Body of pancreas (tissue), 4 donors: ENCODE measurements around the gene ECE2. TPM values are rescaled to one million over a fixed set of nuclear protein-coding genes. Genes with fewer than 3 reads are reported as not detected.
"Not testable (repeated sequence)": the region's sequence is repeated elsewhere in the genome, so short reads cannot be mapped to it uniquely, and the experiment has no call there.

Experiments
- ATAC-seq: fragments of 150-250 bp; one replicate; pipeline ENCODE4 v1.9.1; 2016
- DNase-seq, 4 donors: peaks; one replicate each; pipeline ENCODE4 v3.0.0-alpha.2; 2019
- H3K27ac ChIP-seq, 4 donors: fragments of 200-600 bp; sonication (generic); 1 replicate in 3 of 4; 2 replicates in 1 of 4; pipeline versions ENCODE4 v1.5.1 to v1.6.1; 2016 to 2019; ENCODE audit warnings: mild to moderate bottlenecking in 1 of 4, mixed read lengths in 1 of 4, moderate library complexity in 1 of 4
- H3K27me3 ChIP-seq, 2 donors: fragments of 200-600 bp; sonication (generic); one replicate each; pipeline ENCODE4 v1.6.0; 2016; ENCODE audit warnings: mild to moderate bottlenecking in 1 of 2
- H3K36me3 ChIP-seq, 2 donors: fragments of 200-600 bp; sonication (generic); replicated peaks in 1 of 2; 2 replicates each; pipeline ENCODE4 v1.5.1; 2016; ENCODE audit warnings: low read depth in 2 of 2; ENCODE audit not compliant: insufficient read depth in 1 of 2
- H3K4me1 ChIP-seq: fragments of 200-600 bp; sonication (generic); one replicate; pipeline ENCODE4 v1.6.0; 2016
- H3K4me3 ChIP-seq, 2 donors: fragments of 200-600 bp; sonication (generic); 1 replicate in 1 of 2; 2 replicates in 1 of 2; pipeline ENCODE4 v1.5.1; 2016 to 2019
- H3K9me3 ChIP-seq, 3 donors: fragments of 200-600 bp; sonication (generic); 1 replicate in 2 of 3; 2 replicates in 1 of 3; pipeline ENCODE4 v1.5.1; 2016
- CTCF ChIP-seq, 7 experiments: fragments of 450-650 bp in 4 of 7; fragments of 200-600 bp in 3 of 7; sonication (generic) in 3 of 7; IDR thresholded peaks; one replicate each; pipeline ENCODE4 v1.5.1; 2016 to 2019; ENCODE audit warnings: antibody characterized with exemption in 7 of 7
- POLR2A ChIP-seq, 3 donors: fragments of 450-650 bp; IDR thresholded peaks; one replicate each; pipeline ENCODE4 v1.6.1; 2016; ENCODE audit warnings: antibody characterized with exemption in 3 of 3, mild to moderate bottlenecking in 2 of 3
- WGBS, 2 donors: methylation state at CpG; one replicate each; pipeline ENCODE4 v1.1.5; 2017; 5-methylcytosine and 5-hydroxymethylcytosine counted together
- intact Hi-C: fragments of 100-400 bp; cut with DNase I; formaldehyde crosslinking; loops from one replicate; pipeline ENCODE4 v1.15.1; 2023
- microRNA counts, 2 donors: library from miRNA; unstranded; fragments of <30 nt; microRNA quantifications; one replicate each; lab custom pipeline; 2017
- microRNA-seq, 2 donors: library from miRNA; unstranded; fragments of <30 nt; microRNA quantifications; one replicate each; pipeline ENCODE4, GENCODE V29; 2016; ENCODE audit warnings: borderline number of aligned reads in 2 of 2, borderline replicate concordance in 2 of 2
- small RNA-seq: library from RNA; depleted of rRNA; stranded (forward); fragments of <200 nt; gene quantifications from one replicate; pipeline ENCODE3, GENCODE V24; 2016
- total RNA-seq, 2 donors: library from RNA; depleted of rRNA; stranded (reverse); fragments of >200 nt; gene quantifications; one replicate each; pipeline ENCODE4 v1.1.0, GENCODE V29; 2016

Gene ECE2
- total RNA-seq, 2 donors from 2014 or later = 11.7 to 18.8 TPM

GRCh38 chr3:184337981-184338380 lies 62.2 kb downstream of the ECE2 start:
- intact Hi-C loops = no loop called here
- WGBS, 2 donors = 62 to 65% methylated on average over 7 of the region's 7 CpGs
- ATAC-seq (no peak), DNase-seq (no peak)
- TF ChIP-seq POLR2A (IDR thresholded peaks at IDR 0.05) = no peak
- no peak for TF ChIP-seq CTCF (IDR thresholded peaks at IDR 0.05)
- Histone ChIP-seq H3K36me3 (peaks cover 0 to 16% of the 10 kb centered on the region in 2 donors), H3K4me1 (peaks cover 32% of the 10 kb centered on the region), H3K27me3 (no peaks in the 10 kb centered on the region), H3K27ac (peak overlapping the region in 2 of 4 donors; percentile 39 to 96), H3K4me3 (no peak overlapping the region), H3K9me3 (no peaks in the 10 kb centered on the region)

GRCh38 chr3:184338511-184338945 lies 62.7 kb downstream of the ECE2 start:
- Histone ChIP-seq H3K36me3 (peaks cover 0 to 11% of the 10 kb centered on the region in 2 donors), H3K4me1 (peaks cover 32% of the 10 kb centered on the region)

GRCh38 chr3:184339001-184339400 lies 63.2 kb downstream of the ECE2 start:
- Histone ChIP-seq H3K27ac (peak overlapping the region in 1 of 4 donors; percentile 96), H3K36me3 (peaks cover 0 to 6% of the 10 kb centered on the region in 2 donors), H3K4me3 (no peak overlapping the region), H3K4me1 (peaks cover 32% of the 10 kb centered on the region), H3K27me3 (no peaks in the 10 kb centered on the region), H3K9me3 (no peaks in the 10 kb centered on the region)
- WGBS, 2 donors = 72 to 79% methylated on average over 8 of the region's 8 CpGs
- ATAC-seq (no peak), DNase-seq (no peak)
- intact Hi-C loops = no loop called here
- TF ChIP-seq POLR2A (IDR thresholded peaks at IDR 0.05) (no peak), CTCF (IDR thresholded peaks at IDR 0.05) (no peak)

More at GRCh38 chr3:184338511-184338945, 62.7 kb downstream of the ECE2 start:
- peak; percentile 50 to 66 (median 63) for DNase-seq
- WGBS, 2 donors = 66 to 92% methylated on average over 11 to 36 of the region's 37 CpGs
- TF ChIP-seq CTCF (IDR thresholded peaks at IDR 0.05) = no peak
- TF ChIP-seq POLR2A (IDR thresholded peaks at IDR 0.05) = no peak
- intact Hi-C loops = no loop called here
- no peak for ATAC-seq
- Histone ChIP-seq H3K9me3 (no peaks in the 10 kb centered on the region), H3K4me3 (no peak overlapping the region), H3K27me3 (no peaks in the 10 kb centered on the region), H3K27ac (peak overlapping the region in 2 of 4 donors; percentile 39 to 96)

GRCh38 chr3:184339451-184340135 lies 63.8 kb downstream of the ECE2 start:
- 93 to 94% methylated on average over 19 of the region's 19 CpGs for WGBS, 2 donors
- H3K36me3 ChIP-seq, ATAC-seq, H3K27ac ChIP-seq, H3K27me3 ChIP-seq, H3K9me3 ChIP-seq, H3K4me3 ChIP-seq, DNase-seq, intact Hi-C loops: not testable (repeated sequence)
- peaks cover 32% of the 10 kb centered on the region for H3K4me1 ChIP-seq

DNA sequence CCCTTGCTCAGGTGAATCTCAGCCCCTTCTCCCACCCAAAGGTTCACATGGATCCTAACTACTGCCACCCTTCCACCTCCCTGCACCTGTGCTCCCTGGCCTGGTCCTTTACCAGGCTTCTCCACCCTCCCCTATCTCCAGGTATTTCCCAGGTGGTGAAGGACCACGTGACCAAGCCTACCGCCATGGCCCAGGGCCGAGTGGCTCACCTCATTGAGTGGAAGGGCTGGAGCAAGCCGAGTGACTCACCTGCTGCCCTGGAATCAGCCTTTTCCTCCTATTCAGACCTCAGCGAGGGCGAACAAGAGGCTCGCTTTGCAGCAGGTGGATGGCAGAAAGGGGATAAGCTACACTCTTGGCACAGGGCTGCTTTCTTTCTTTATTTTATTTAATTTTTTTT lies 66.1 kb downstream of the ECE2 start:
- WGBS, 2 donors = 50 to 57% methylated on average over 6 to 7 of the region's 7 CpGs
- no peaks in the 10 kb centered on the region for H3K9me3 ChIP-seq
- peak overlapping the region in 3 of 4 donors; percentile 22 to 33 (median 23) for H3K27ac ChIP-seq
- ATAC-seq (peak; percentile 81), DNase-seq (peak; percentile 80 to 95 (median 91))
- TF ChIP-seq CTCF (IDR thresholded peaks at IDR 0.05) (no peak), POLR2A (IDR thresholded peaks at IDR 0.05) (no peak)
- no peaks in the 10 kb centered on the region for H3K36me3 ChIP-seq
- intact Hi-C loops = no loop called here
- H3K4me1 ChIP-seq = peaks cover 29% of the 10 kb centered on the region
- H3K27me3 ChIP-seq = no peaks in the 10 kb centered on the region
- H3K4me3 ChIP-seq = no peak overlapping the region

MicroRNAs encoded within 50 kb of the gene (microRNA counts, 767-probe panel; counts per million panel counts)
- microRNA hsa-miR-1224-3p (lab: Ali Mortazavi, UCI) = 0 to 736 counts per million in 2 donors
- 0 to 736 counts per million in 2 donors for microRNA hsa-miR-1224-5p (lab: Ali Mortazavi, UCI)

Small RNA genes within 50 kb of the gene (microRNA-seq; reads per million reads assigned to microRNA genes)
- gene MIR1224 = 17.7 to 35.9 reads per million in 2 donors

Small RNA genes within 50 kb of the gene (small RNA-seq; reads per million reads assigned to genes)
- 6.9 reads per million, percentile 90 among the genes with 10 or more reads in this experiment for gene MIR1224
- gene SNORD66 = 2,456 reads per million, percentile 99 among the genes with 10 or more reads in this experiment

Other genes starting within 250 kb of the ECE2 start
- not detected for gene HTR3D, start 244.3 kb upstream of the ECE2 start, total RNA-seq
- not detected for gene HTR3C, start 223.0 kb upstream of the ECE2 start, total RNA-seq
- gene HTR3E, start 179.0 kb upstream of the ECE2 start, total RNA-seq = not detected
- 10 to 100 TPM in 1 of 2 donors, 1 to 10 TPM in 1; 9.9 to 21.8 TPM for gene EIF2B5, start 140.7 kb upstream of the ECE2 start, total RNA-seq
- 10 to 100 TPM; 40.0 to 53.4 TPM for gene DVL3, start 120.6 kb upstream of the ECE2 start, total RNA-seq
- 10 to 100 TPM; 53.4 to 70.9 TPM for gene AP2M1, start 101.2 kb upstream of the ECE2 start, total RNA-seq
- gene ABCF3, start 89.8 kb upstream of the ECE2 start, total RNA-seq = 10 to 100 TPM; 41.8 to 46.1 TPM
- 10 to 100 TPM in 1 of 2 donors, 1 to 10 TPM in 1; 6.0 to 15.8 TPM for gene VWA5B2, start 46.4 kb upstream of the ECE2 start, total RNA-seq
- gene ALG3, start 27.1 kb upstream of the ECE2 start, total RNA-seq = 10 to 100 TPM; 32.4 to 67.6 TPM
- 1 to 10 TPM; 3.0 to 3.4 TPM for gene EEF1AKMT4, start 26.4 kb upstream of the ECE2 start, total RNA-seq
- gene CAMK2N2, start 14.5 kb upstream of the ECE2 start, total RNA-seq = 1 to 10 TPM; 1.6 to 1.8 TPM
- 10 to 100 TPM; 75.0 to 83.7 TPM for gene PSMD2, start 23.2 kb downstream of the ECE2 start, total RNA-seq
- 100 to 1,000 TPM; 146 to 213 TPM for gene EIF4G1, start 38.6 kb downstream of the ECE2 start, total RNA-seq
- 10 to 100 TPM; 11.5 to 13.5 TPM for gene FAM131A, start 61.6 kb downstream of the ECE2 start, total RNA-seq
- gene CLCN2, start 85.6 kb downstream of the ECE2 start, total RNA-seq = 10 to 100 TPM in 1 of 2 donors, 1 to 10 TPM in 1; 7.5 to 12.2 TPM
- gene POLR2H, start 85.7 kb downstream of the ECE2 start, total RNA-seq = 100 to 1,000 TPM in 1 of 2 donors, 10 to 100 TPM in 1; 32.4 to 137 TPM
- not detected for gene THPO, start 102.2 kb downstream of the ECE2 start, total RNA-seq
- 10 to 100 TPM; 47.2 to 50.4 TPM for gene CHRD, start 104.0 kb downstream of the ECE2 start, total RNA-seq